ENCODE results near the gene DVL1. TPM values are rescaled to one million over a fixed set of nuclear protein-coding genes. Genes with fewer than 3 reads are reported as not detected.

DVL1 gene
- total and polyA plus RNA-seq, 7 donors, result 25.8 to 85.0 (median 58.9) TPM

GRCh38 chr1:1341549-1342021, 7.6 kb downstream of the DVL1 start:
- no peaks in the 10 kb centered on the region for H3K27me3 ChIP-seq
- no peak for TF ChIP-seq POLR2AphosphoS5 (IDR thresholded peaks at IDR 0.05)
- TF ChIP-seq, protein P1, sequence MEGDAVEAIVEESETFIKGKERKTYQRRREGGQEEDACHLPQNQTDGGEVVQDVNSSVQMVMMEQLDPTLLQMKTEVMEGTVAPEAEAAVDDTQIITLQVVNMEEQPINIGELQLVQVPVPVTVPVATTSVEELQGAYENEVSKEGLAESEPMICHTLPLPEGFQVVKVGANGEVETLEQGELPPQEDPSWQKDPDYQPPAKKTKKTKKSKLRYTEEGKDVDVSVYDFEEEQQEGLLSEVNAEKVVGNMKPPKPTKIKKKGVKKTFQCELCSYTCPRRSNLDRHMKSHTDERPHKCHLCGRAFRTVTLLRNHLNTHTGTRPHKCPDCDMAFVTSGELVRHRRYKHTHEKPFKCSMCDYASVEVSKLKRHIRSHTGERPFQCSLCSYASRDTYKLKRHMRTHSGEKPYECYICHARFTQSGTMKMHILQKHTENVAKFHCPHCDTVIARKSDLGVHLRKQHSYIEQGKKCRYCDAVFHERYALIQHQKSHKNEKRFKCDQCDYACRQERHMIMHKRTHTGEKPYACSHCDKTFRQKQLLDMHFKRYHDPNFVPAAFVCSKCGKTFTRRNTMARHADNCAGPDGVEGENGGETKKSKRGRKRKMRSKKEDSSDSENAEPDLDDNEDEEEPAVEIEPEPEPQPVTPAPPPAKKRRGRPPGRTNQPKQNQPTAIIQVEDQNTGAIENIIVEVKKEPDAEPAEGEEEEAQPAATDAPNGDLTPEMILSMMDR (IDR thresholded peaks at IDR 0.05), result no peak
- TF ChIP-seq EP300 (IDR thresholded peaks at IDR 0.05), result no peak
- no peak for TF ChIP-seq POLR2A (IDR thresholded peaks at IDR 0.05)
- peaks cover 0 to 26% (median 23%) of the 10 kb centered on the region in 4 donors for H3K4me1 ChIP-seq
- H3K9me3 ChIP-seq, result no peaks in the 10 kb centered on the region
- peaks cover 16 to 56% (median 37%) of the 10 kb centered on the region in 4 donors for H3K36me3 ChIP-seq
- H3K4me3 ChIP-seq, result no peak overlapping the region
- intact Hi-C loops (cut with DNase I), result no loop called here
- no peak overlapping the region for H3K27ac ChIP-seq
- no peak for DNase-seq
- 92 to 94% methylated on average over 17 of the region's 17 CpGs for WGBS, 2 donors

GRCh38 chr1:1340791-1341548, 8.2 kb downstream of the DVL1 start:
- H3K27me3 ChIP-seq, result no peaks in the 10 kb centered on the region
- no peak overlapping the region for H3K27ac ChIP-seq
- 94% methylated on average over 36 of the region's 36 CpGs for WGBS, 2 donors
- TF ChIP-seq EP300 (IDR thresholded peaks at IDR 0.05) (no peak), POLR2A (IDR thresholded peaks at IDR 0.05) (no peak), POLR2AphosphoS5 (IDR thresholded peaks at IDR 0.05) (no peak)
- TF ChIP-seq, protein P1 (IDR thresholded peaks at IDR 0.05), result no peak
- H3K4me1 ChIP-seq, result peaks cover 0 to 20% (median 17%) of the 10 kb centered on the region in 4 donors
- DNase-seq, result no peak
- H3K4me3 ChIP-seq, result no peak overlapping the region
- intact Hi-C loops (cut with DNase I), result no loop called here
- no peaks in the 10 kb centered on the region for H3K9me3 ChIP-seq
- H3K36me3 ChIP-seq, result peaks cover 16 to 60% (median 37%) of the 10 kb centered on the region in 4 donors

DNA sequence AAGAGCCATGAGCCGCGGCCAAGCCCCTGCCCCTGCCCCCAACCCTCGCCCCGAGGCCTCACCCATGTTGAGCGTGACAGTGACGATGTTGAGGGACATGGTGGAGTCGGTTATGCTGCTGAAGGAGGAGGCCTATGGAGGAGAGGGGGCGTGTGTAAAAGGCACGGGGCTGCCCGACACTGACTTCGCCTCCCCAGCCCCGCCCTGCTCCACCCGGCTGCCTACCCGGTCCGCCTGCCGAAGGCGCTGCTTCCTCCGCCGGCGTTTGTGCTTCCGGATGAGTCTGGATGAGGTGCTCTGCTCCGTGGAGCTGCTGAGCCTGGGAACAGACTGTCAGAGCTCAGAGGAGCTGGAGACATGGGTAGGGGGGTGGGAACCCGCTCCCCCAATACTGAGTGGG, 9.0 kb downstream of the DVL1 start:
- intact Hi-C loops (cut with DNase I), result no loop called here
- WGBS, 2 donors, result 82 to 90% methylated on average over 23 of the region's 23 CpGs
- H3K36me3 ChIP-seq, result peaks cover 16 to 64% (median 37%) of the 10 kb centered on the region in 4 donors

GRCh38 chr1:1338278-1338677, 10.9 kb downstream of the DVL1 start:
- H3K36me3 ChIP-seq, result peaks cover 16 to 64% (median 37%) of the 10 kb centered on the region in 4 donors
- no peak for DNase-seq
- no peak overlapping the region for H3K27ac ChIP-seq
- no peaks in the 10 kb centered on the region for H3K4me1 ChIP-seq
- intact Hi-C loops (cut with DNase I), result no loop called here
- H3K4me3 ChIP-seq, result no peak overlapping the region
- no peaks in the 10 kb centered on the region for H3K9me3 ChIP-seq
- 95 to 96% methylated on average over 36 of the region's 36 CpGs for WGBS, 2 donors
- no peaks in the 10 kb centered on the region for H3K27me3 ChIP-seq
- TF ChIP-seq POLR2AphosphoS5 (IDR thresholded peaks at IDR 0.05) (no peak), EP300 (IDR thresholded peaks at IDR 0.05) (no peak)

More for the DNA sequence above, 9.0 kb downstream of the DVL1 start:
- no peak overlapping the region for H3K4me3 ChIP-seq
- peaks cover 0 to 12% (median 9%) of the 10 kb centered on the region in 4 donors for H3K4me1 ChIP-seq
- DNase-seq, result no peak
- no peak for TF ChIP-seq POLR2A (IDR thresholded peaks at IDR 0.05)
- TF ChIP-seq, protein P1 (IDR thresholded peaks at IDR 0.05), result no peak
- no peak for TF ChIP-seq POLR2AphosphoS5 (IDR thresholded peaks at IDR 0.05)
- TF ChIP-seq EP300 (IDR thresholded peaks at IDR 0.05), result no peak
- H3K27me3 ChIP-seq, result no peaks in the 10 kb centered on the region
- H3K9me3 ChIP-seq, result no peaks in the 10 kb centered on the region
- no peak overlapping the region for H3K27ac ChIP-seq

- intact Hi-C loops (cut with DNase I), result no loop called here
- H3K27me3 ChIP-seq, result no peaks in the 10 kb centered on the region
- H3K4me1 ChIP-seq, result no peaks in the 10 kb centered on the region
- no peak overlapping the region for H3K27ac ChIP-seq
- no peaks in the 10 kb centered on the region for H3K9me3 ChIP-seq
- H3K4me3 ChIP-seq, result no peak overlapping the region
- no peak for DNase-seq
- no peak for TF ChIP-seq POLR2AphosphoS5 (IDR thresholded peaks at IDR 0.05)
- H3K36me3 ChIP-seq, result peaks cover 16 to 64% (median 37%) of the 10 kb centered on the region in 4 donors
- 42 to 82% methylated on average over 18 of the region's 18 CpGs for WGBS, 2 donors
Measured at GRCh38 chr1:1337793-1338147, 11.4 kb downstream of the DVL1 start.

Measured in sigmoid colon (tissue), 7 donors.